ENCODE results near the gene PNKD. TPM values are rescaled to one million over a fixed set of nuclear protein-coding genes. Genes with fewer than 3 reads are reported as not detected.

Gene PNKD
- polyA plus RNA-seq, 2 of the 4 experiments (the other 2 are of a cell fraction): 46.2 to 51.7 TPM

DNA sequence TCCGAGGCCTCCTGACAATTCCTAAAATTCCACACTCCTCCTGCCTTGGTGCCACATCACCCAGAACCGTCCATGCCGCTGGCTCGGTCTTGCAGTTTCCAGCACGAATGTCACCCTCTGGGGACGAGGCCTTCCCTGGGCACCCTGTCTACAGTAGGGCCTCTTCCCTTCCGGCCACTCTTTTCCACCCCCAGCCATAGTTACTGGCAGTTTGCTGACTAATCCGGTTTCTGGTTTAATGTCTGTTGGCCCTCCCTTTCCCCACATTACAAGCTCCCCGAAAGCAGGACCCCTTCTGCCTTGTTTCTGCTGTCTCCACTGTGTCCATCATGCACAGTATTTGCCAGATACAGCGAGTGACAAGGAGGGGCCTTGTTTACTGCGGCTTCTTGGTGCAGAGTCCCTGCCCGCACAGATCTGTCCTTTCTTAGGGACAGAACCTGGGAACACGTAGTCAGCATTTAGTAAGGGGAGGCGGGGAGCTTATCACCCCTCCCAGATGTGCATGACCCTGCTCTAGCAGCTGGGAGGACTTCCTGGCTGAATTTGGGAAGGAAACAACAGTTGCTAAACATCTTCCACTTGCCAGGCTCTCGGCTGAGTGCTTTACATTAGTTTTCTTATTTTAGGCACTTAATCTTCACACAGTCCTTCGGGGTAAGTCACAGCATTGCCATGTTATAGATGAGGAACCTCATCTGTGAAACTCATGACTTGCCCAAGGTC is 62.8 kb downstream of the PNKD start (continued):
- TF ChIP-seq, protein P1, sequence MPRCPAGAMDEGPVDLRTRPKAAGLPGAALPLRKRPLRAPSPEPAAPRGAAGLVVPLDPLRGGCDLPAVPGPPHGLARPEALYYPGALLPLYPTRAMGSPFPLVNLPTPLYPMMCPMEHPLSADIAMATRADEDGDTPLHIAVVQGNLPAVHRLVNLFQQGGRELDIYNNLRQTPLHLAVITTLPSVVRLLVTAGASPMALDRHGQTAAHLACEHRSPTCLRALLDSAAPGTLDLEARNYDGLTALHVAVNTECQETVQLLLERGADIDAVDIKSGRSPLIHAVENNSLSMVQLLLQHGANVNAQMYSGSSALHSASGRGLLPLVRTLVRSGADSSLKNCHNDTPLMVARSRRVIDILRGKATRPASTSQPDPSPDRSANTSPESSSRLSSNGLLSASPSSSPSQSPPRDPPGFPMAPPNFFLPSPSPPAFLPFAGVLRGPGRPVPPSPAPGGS (IDR thresholded peaks at IDR 0.05): no peak
- TF ChIP-seq SREBF2 (IDR thresholded peaks at IDR 0.05) (no peak), KDM5A (IDR thresholded peaks at IDR 0.05) (no peak), EHMT2 (IDR thresholded peaks at IDR 0.05; ENCODE audit: low read depth) (no peak), TP53 (CRISPR knock-in tag; IDR thresholded peaks at IDR 0.05) (no peak), EHF (CRISPR knock-in tag; IDR thresholded peaks at IDR 0.05) (no peak)

GRCh38 chr2:218334531-218334930 is 64.2 kb downstream of the PNKD start:
- no peaks in the 10 kb centered on the region for H3K9me3 ChIP-seq
- FAIRE-seq (no peak), DNase-seq (ENCODE audit: low read depth in 1 of 2, low spot score in 1 of 2) (no peak), ATAC-seq (no peak)
- H3K4me2 ChIP-seq: no peak overlapping the region
- no peaks in the 10 kb centered on the region for H3K4me1 ChIP-seq
- H3K27ac ChIP-seq: peak overlapping the region in 1 of 2 experiments; percentile 46; a peak in 1 of 6 replicates
- 91% methylated on average over 3 of the region's 3 CpGs for WGBS (ENCODE audit: missing lambda C conversion rate)
- CTCF ChIA-PET: interaction anchor here (0.6 to 1.4 kb wide), 2 partner anchors 32 to 51 kb away, joined by 3 to 4 read pairs; no protein-coding TSS in a partner anchor
- POLR2A ChIA-PET: no interaction called here
- no peak overlapping the region for H3K4me3 ChIP-seq
- TF ChIP-seq TFCP2L1 (CRISPR knock-in tag; IDR thresholded peaks at IDR 0.05) (no peak), CHD4 (IDR thresholded peaks at IDR 0.05; ENCODE audit: borderline replicate concordance) (no peak), EP300 (IDR thresholded peaks at IDR 0.05) (no peak), PBX3 (IDR thresholded peaks at IDR 0.05) (no peak)

- Histone ChIP-seq H3K4me2 (no peak overlapping the region), H3K4me1 (no peaks in the 10 kb centered on the region), H3K27ac (no peak overlapping the region), H3K9me3 (no peaks in the 10 kb centered on the region), H3K4me3 (no peak overlapping the region)
- no peak for DNase-seq (ENCODE audit: low read depth in 1 of 2, low spot score in 1 of 2)
- ATAC-seq: no peak
- ChIA-PET POLR2A (no interaction called here), CTCF (interaction anchor here (1.0 to 3.5 kb wide), 3 partner anchors 15 to 39 kb away, joined by 4 to 9 read pairs (median 4); no protein-coding TSS in a partner anchor)
- 87% methylated on average over 9 of the region's 9 CpGs for WGBS (ENCODE audit: missing lambda C conversion rate)
- no peak for TF ChIP-seq HOXB13 (CRISPR knock-in tag; IDR thresholded peaks at IDR 0.05; ENCODE audit: low read depth)
- TF ChIP-seq, protein P2, sequence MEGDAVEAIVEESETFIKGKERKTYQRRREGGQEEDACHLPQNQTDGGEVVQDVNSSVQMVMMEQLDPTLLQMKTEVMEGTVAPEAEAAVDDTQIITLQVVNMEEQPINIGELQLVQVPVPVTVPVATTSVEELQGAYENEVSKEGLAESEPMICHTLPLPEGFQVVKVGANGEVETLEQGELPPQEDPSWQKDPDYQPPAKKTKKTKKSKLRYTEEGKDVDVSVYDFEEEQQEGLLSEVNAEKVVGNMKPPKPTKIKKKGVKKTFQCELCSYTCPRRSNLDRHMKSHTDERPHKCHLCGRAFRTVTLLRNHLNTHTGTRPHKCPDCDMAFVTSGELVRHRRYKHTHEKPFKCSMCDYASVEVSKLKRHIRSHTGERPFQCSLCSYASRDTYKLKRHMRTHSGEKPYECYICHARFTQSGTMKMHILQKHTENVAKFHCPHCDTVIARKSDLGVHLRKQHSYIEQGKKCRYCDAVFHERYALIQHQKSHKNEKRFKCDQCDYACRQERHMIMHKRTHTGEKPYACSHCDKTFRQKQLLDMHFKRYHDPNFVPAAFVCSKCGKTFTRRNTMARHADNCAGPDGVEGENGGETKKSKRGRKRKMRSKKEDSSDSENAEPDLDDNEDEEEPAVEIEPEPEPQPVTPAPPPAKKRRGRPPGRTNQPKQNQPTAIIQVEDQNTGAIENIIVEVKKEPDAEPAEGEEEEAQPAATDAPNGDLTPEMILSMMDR (IDR thresholded peaks at IDR 0.05): no peak
- no peak for TF ChIP-seq NFE2L2 (conservative IDR thresholded peaks at IDR 0.05; ENCODE audit: low read length)
- no peak for TF ChIP-seq CHD4 (IDR thresholded peaks at IDR 0.05; ENCODE audit: borderline replicate concordance)
- no peak for TF ChIP-seq RCOR1 (IDR thresholded peaks at IDR 0.05; ENCODE audit: low read depth, low read length)
- TF ChIP-seq ESRRA (IDR thresholded peaks at IDR 0.05; ENCODE audit: borderline replicate concordance, low read length): no peak
- FAIRE-seq: no peak
These were observed 70.3 kb downstream of the PNKD start for GRCh38 chr2:218340656-218341055.

DNA sequence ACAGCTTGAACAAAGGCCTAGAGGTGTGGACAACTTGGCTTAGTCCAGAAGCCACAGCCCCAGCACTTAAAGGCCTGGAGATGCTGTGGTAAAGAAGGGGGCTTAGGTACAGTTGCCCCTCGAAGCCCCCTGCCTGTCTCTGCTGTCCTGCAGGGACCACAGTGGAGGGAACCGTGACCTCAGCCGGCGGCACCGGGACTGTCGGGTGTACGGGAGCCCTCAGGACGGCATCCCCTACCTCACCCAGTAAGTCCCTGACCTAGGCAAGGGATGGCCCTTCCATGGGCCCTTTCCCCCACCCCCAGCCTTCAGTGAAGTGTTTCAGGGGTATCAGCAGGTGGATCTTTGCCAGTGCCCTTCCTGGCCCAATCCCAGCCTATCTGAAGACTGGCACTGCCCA is 71.1 kb downstream of the PNKD start:
- H3K4me2 ChIP-seq: no peak overlapping the region
- no peak overlapping the region for H3K27ac ChIP-seq
- H3K9me3 ChIP-seq: no peaks in the 10 kb centered on the region
- no peaks in the 10 kb centered on the region for H3K4me1 ChIP-seq
- TF ChIP-seq BHLHE40 (IDR thresholded peaks at IDR 0.05; ENCODE audit: low read depth, low read length) (no peak), POLR2A (IDR thresholded peaks at IDR 0.05; ENCODE audit: low read length) (no peak), SREBF2 (IDR thresholded peaks at IDR 0.05) (no peak), GATA3 (IDR thresholded peaks at IDR 0.05; ENCODE audit: borderline replicate concordance) (no peak), RNF2 (IDR thresholded peaks at IDR 0.05; ENCODE audit: borderline replicate concordance, low read depth) (no peak), ESRRA (IDR thresholded peaks at IDR 0.05; ENCODE audit: borderline replicate concordance, low read length) (no peak), CBX8 (IDR thresholded peaks at IDR 0.05) (no peak)
- TF ChIP-seq, protein P3, sequence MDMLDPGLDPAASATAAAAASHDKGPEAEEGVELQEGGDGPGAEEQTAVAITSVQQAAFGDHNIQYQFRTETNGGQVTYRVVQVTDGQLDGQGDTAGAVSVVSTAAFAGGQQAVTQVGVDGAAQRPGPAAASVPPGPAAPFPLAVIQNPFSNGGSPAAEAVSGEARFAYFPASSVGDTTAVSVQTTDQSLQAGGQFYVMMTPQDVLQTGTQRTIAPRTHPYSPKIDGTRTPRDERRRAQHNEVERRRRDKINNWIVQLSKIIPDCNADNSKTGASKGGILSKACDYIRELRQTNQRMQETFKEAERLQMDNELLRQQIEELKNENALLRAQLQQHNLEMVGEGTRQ (IDR thresholded peaks at IDR 0.05): no peak
- no peak overlapping the region for H3K4me3 ChIP-seq
- POLR2A ChIA-PET: no interaction called here
- no peak for DNase-seq (ENCODE audit: low read depth in 1 of 2, low spot score in 1 of 2)
- CTCF ChIA-PET: interaction anchor here (1.0 to 3.5 kb wide), 3 partner anchors 14 to 40 kb away, joined by 4 to 9 read pairs (median 4); no protein-coding TSS in a partner anchor
- no peak for FAIRE-seq
- 73% methylated on average over 4 of the region's 8 CpGs for WGBS (ENCODE audit: missing lambda C conversion rate)
- no peak for ATAC-seq
